ENCODE measurements around the gene RBBP9. TPM values are rescaled to one million over a fixed set of nuclear protein-coding genes. Genes with fewer than 3 reads are reported as not detected.

The RBBP9 gene
- total RNA-seq, 1 experiment from 2014 or later: 11.1 TPM

- DNase-seq (ENCODE audit: low read depth, low spot score) (no peak), ATAC-seq (no peak)
- ChIA-PET POLR2A (no interaction called here), CTCF (no interaction called here)
- no peaks in the 10 kb centered on the region for H3K27me3 ChIP-seq (ENCODE audit: control insufficient read depth, insufficient read depth, low read length)
- intact Hi-C loops (cut with micrococcal nuclease; ENCODE audit: unreplicated experiment) (no loop called here), in situ Hi-C loops (cut with HindIII; ENCODE audit: low pct_unique_long_range_greater_than_20kb, low sequenced_read_pairs) (no loop called here)
- no peaks in the 10 kb centered on the region for H3K9me3 ChIP-seq (ENCODE audit: control insufficient read depth, insufficient read depth, low read depth, low read length)
- no peak for TF ChIP-seq CTCF (IDR thresholded peaks at IDR 0.05)
- no peak for TF ChIP-seq REST (IDR thresholded peaks at IDR 0.05; ENCODE audit: insufficient read depth in 1 of 2, low read depth in 2 of 2, low read length in 1 of 2)
- TF ChIP-seq SIN3A (IDR thresholded peaks at IDR 0.05; ENCODE audit: borderline replicate concordance, insufficient read depth, low read depth, low read length): no peak
- TF ChIP-seq POLR2AphosphoS5 (IDR thresholded peaks at IDR 0.05; ENCODE audit: low read depth, low read length): no peak
- TF ChIP-seq TCF7L2 (IDR thresholded peaks at IDR 0.05; ENCODE audit: low read depth, low read length): no peak
- H3K36me3 ChIP-seq (ENCODE audit: control insufficient read depth, insufficient read depth, low read length): no peaks in the 10 kb centered on the region
- no peak overlapping the region for H3K27ac ChIP-seq (ENCODE audit: low read length)
- no peaks in the 10 kb centered on the region for H3K4me1 ChIP-seq (ENCODE audit: control insufficient read depth, insufficient read depth, low read length)
- no TSS peak for BruUV-seq (replicated peaks)
- no peak overlapping the region for H3K4me3 ChIP-seq (ENCODE audit: low read depth in 2 of 2, low read length in 2 of 2)
Observed at GRCh38 chr20:18443886-18444285, 53.1 kb downstream of the RBBP9 start.

GRCh38 chr20:18440403-18440802 lies 56.6 kb downstream of the RBBP9 start:
- no TSS peak for BruUV-seq (replicated peaks)

More at GRCh38 chr20:18440403-18440802, 56.6 kb downstream of the RBBP9 start:
- Histone ChIP-seq H3K9me3 (ENCODE audit: control insufficient read depth, insufficient read depth, low read depth, low read length) (no peaks in the 10 kb centered on the region), H3K4me1 (ENCODE audit: control insufficient read depth, insufficient read depth, low read length) (no peaks in the 10 kb centered on the region), H3K27me3 (ENCODE audit: control insufficient read depth, insufficient read depth, low read length) (no peaks in the 10 kb centered on the region), H3K27ac (ENCODE audit: low read length) (no peak overlapping the region), H3K36me3 (ENCODE audit: control insufficient read depth, insufficient read depth, low read length) (no peaks in the 10 kb centered on the region), H3K4me3 (ENCODE audit: low read depth in 2 of 2, low read length in 2 of 2) (no peak overlapping the region)
- intact Hi-C loops (cut with micrococcal nuclease; ENCODE audit: unreplicated experiment): no loop called here
- ChIA-PET CTCF (no interaction called here), POLR2A (no interaction called here)
- no peak for DNase-seq (ENCODE audit: low read depth, low spot score)
- in situ Hi-C loops (cut with HindIII; ENCODE audit: low pct_unique_long_range_greater_than_20kb, low sequenced_read_pairs): no loop called here
- no peak for ATAC-seq
- TF ChIP-seq CTCF (IDR thresholded peaks at IDR 0.05) (no peak), REST (IDR thresholded peaks at IDR 0.05; ENCODE audit: insufficient read depth in 1 of 2, low read depth in 2 of 2, low read length in 1 of 2) (no peak), POLR2AphosphoS5 (IDR thresholded peaks at IDR 0.05; ENCODE audit: low read depth, low read length) (no peak), SIN3A (IDR thresholded peaks at IDR 0.05; ENCODE audit: borderline replicate concordance, insufficient read depth, low read depth, low read length) (no peak), TCF7L2 (IDR thresholded peaks at IDR 0.05; ENCODE audit: low read depth, low read length) (no peak)
